AG09319 (cell line): ENCODE data around the gene CELF2.

ENCODE experiments used
- DNase-seq: peaks from one replicate; pipeline ENCODE4 v3.0.0-alpha.2; 2010; ENCODE audit warnings: low read depth; ENCODE audit errors: extremely low read depth
- TF ChIP-seq, protein P1 (sequence below): IDR thresholded peaks from 2 replicates; pipeline ENCODE4 v1.5.1; 2011; ENCODE audit warnings: low read depth, mild to moderate bottlenecking, inconsistent platforms, low read length, moderate library complexity

CELF2 gene

GRCh38 chr10:11017570-11018431 is at the start of gene CELF2:
CELF2 (plus strand) TSS chr10:11017872; CDS start chr10:11018090, 218 bp downstream.
- DNase-seq, result no peak
- TF ChIP-seq, protein P1, sequence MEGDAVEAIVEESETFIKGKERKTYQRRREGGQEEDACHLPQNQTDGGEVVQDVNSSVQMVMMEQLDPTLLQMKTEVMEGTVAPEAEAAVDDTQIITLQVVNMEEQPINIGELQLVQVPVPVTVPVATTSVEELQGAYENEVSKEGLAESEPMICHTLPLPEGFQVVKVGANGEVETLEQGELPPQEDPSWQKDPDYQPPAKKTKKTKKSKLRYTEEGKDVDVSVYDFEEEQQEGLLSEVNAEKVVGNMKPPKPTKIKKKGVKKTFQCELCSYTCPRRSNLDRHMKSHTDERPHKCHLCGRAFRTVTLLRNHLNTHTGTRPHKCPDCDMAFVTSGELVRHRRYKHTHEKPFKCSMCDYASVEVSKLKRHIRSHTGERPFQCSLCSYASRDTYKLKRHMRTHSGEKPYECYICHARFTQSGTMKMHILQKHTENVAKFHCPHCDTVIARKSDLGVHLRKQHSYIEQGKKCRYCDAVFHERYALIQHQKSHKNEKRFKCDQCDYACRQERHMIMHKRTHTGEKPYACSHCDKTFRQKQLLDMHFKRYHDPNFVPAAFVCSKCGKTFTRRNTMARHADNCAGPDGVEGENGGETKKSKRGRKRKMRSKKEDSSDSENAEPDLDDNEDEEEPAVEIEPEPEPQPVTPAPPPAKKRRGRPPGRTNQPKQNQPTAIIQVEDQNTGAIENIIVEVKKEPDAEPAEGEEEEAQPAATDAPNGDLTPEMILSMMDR, result no peak

DNA sequence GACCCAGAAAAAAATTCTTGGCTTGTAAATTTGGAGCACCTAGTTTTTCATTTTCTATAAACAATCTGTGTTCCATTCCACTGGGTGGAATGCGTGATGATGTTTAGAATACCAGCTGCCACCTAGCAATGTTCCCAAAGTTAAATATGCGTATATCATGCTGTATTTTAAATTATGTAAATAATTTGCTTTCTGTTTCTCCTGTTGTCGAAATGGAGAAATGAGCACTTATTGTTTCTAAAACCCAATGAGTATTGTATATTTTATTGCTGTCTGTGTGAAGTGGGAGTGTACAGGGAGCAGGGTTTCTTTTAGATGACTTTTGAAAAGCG is 49.4 kb upstream of the CELF2 start:
- DNase-seq, result no peak
- TF ChIP-seq, protein P1, result no peak

DNA sequence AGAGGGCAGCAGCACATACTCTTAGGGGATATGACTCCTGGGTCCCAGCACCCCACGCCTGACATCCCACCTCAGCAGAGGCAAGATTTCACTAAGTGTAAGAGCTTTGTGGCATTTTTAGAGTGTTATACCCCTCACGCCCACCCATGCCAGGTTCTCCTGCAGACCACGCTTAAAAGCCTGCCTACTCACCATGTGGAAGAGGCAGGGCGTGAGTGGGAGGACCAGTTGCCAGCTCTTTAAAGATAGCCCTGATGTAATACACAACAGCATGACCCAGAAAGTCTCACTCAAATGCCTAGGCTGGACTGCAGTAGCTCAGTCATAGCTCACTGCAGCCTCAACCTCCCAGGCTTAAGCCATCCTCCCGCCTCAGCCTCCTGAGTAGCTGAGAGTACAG is 44.4 kb upstream of the CELF2 start:
- TF ChIP-seq, protein P1, result no peak
- no peak for DNase-seq

GRCh38 chr10:10975647-10976046 is 42.0 kb upstream of the CELF2 start:
- TF ChIP-seq, protein P1, result no peak
- DNase-seq, result no peak

DNA sequence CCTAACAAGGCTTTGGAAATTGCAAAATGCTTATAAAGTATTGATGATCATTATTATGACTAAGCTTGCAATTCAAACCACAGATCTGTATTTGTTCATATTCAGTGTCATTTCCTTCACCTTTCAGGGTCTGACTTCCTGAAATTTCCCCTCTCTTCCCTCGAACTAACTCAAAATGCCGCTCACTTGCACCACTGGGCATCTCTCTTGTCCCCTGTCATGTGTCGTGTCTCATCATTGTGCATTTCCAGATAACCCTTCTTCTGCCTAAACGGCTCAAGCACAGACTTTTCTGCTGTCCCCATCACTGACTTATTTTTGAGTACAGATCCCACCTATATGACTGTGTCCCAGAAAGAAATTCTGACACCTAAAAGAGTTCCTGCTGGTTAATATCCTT is 41.0 kb upstream of the CELF2 start:
- DNase-seq, result no peak
- TF ChIP-seq, protein P1, result no peak

GRCh38 chr10:10977226-10977956 is 40.3 kb upstream of the CELF2 start:
- TF ChIP-seq, protein P1, result no peak

GRCh38 chr10:10977978-10978377 is 39.7 kb upstream of the CELF2 start:
- no peak for DNase-seq
- TF ChIP-seq, protein P1, result no peak

More at GRCh38 chr10:10977226-10977956, 40.3 kb upstream of the CELF2 start:
- no peak for DNase-seq
